ACHN (cell line): ENCODE results near the gene YKT6.
"Not testable (repeated sequence)": the region's sequence is repeated elsewhere in the genome, so short reads cannot be mapped to it uniquely, and the experiment has no call there.

Source experiments
- DNase-seq: peaks from one replicate; pipeline ENCODE4 v3.0.0-alpha.2; 2015
- in situ Hi-C: cut with HindIII; loops from 2 replicates; pipeline ENCODE4 v1.10.0; 2017; ENCODE audit warnings: low sequenced_read_pairs, low pct_ligation_motif_present, low pct_unique_long_range_greater_than_20kb

YKT6 gene

DNA sequence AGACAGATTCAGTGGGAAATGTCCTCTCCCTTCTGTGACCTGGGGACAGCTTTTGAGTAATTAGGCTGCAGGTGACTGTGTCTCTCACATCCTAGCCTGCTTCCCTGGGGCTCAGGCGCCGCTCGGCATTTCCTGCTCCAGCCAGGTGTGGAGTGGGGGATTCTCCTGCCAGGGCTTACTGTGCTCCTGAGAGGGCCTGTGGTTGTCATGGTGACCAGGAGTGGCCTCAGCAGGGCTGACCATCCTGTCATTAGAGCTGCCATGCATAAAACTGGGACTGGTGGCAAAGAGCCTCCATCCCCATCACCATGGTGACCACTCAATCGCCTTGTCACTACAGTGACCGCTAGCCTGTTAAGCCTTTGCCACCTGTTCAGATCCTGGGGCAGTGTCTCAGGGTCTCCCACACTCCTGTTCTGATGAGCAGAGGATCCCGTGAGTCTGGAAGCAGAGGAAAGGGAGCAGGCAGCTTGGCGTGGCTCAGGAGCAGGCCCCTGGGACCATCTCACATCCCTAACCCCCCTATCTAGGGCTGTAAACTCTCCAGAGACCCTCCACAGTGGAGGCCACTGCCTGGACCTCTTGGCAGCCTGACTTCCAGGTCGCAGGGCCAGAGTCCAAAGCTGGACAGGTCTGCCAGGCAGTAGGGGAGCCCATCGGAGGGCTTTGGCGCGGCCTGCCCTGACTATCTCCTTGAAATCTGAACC is 11.3 kb upstream of the YKT6 start, which contains the start of gene GCK:
TSS of gene GCK (minus strand) at position 154 of the 707 bp plus-strand sequence. CDS start 486 bp downstream, outside the sequence.
- in situ Hi-C loops = no loop called here
- DNase-seq = no peak

DNA sequence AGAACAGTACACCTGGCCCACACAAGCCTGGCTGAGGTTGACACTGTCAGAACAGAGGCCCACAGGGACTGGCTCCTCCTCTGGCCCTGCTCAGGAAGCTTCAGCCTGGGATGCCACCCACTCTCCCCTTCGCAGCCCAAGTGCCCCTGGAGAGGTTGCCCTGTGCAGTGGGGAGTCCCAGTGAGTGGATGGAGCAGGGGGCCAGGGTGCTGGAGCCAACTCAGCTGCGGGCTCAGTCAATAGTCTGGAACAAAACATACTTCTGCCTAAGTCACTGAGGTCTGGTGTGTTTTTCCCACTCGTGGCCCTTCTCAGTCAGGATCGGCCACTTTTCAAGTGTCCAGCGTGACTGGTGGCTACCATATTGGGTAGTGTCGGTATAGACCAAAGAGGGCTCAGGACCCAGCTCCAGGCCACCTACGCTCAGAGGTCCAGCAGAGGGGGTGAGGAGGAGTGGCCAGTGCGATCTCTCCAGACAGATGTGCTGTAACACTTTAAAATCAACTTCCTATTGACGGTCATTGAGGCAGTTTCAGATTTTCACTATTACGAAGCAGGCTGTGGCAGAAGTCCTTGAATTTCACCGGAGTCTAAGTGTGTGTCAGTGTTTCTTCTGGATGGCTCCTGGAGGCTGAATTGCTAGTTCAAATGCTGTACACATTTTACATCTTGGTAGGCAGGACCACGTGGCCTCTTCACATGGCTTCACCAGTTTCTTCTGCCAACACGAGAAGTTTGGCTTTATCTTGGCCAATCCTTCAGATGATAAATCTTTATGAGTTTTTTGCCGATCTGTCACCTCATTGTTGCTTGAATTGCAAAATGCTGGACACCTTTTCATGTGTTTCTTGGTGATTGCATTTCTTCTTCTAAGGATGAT is 10.5 kb upstream of the YKT6 start:
- no peak for DNase-seq
- in situ Hi-C loops = no loop called here

DNA sequence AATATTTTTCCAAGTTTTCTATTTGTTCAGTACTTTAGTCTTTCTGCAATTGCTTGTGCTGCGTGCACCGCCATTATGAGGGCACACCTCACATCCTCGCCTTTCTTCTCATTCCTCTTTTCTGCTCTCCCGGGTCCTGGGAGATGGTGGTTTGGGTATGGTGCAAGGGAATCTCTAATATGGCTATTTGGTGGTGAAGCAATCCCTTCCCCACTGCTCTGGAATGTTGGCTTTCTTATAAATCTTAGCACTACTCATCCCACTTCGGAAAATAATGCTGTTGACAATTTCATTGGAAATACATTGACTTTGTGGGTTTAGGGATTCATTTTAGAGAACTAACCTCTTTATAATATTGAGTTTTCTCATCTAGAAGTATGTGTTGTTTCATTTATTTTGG is 9.6 kb upstream of the YKT6 start:
- in situ Hi-C loops = no loop called here
- no peak for DNase-seq

DNA sequence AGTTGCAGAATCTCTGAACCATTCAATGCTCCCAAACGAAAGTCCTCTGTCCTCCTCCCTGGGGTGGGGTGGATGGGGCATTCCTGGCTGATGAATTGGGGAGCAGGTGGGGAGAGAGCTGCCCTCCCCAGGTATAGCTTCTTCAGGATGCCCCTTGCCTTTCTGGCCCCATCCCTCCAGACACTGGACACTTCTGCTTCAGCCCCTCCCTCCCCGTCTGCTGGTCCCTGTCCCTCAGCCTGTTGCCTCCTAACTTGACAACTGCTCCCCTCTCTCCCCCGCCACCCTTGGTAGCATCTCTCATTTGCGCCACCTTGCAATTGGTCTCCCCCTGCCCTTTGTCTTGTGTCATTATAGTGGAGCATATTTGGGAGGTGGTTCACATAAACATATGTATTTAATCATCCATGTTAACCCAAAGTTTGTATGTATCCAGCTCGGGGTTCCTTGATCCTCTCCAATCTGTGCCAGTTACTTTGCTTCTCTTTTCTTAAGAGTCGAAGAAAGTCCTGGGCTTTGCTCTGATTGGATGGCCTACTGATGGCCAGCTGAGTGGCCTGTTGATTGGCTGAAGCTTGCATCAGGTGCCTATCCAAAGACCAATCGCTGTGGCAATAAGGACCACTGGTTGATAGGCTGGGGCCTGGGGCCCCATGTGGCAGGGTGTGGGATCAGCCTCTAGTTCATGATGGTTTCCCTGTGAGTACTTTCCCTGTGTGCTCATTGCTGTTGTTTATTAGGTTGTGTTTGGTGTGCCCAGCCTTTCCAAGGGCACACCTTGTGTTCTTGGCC is 7.6 kb upstream of the YKT6 start:
- in situ Hi-C loops = no loop called here

DNA sequence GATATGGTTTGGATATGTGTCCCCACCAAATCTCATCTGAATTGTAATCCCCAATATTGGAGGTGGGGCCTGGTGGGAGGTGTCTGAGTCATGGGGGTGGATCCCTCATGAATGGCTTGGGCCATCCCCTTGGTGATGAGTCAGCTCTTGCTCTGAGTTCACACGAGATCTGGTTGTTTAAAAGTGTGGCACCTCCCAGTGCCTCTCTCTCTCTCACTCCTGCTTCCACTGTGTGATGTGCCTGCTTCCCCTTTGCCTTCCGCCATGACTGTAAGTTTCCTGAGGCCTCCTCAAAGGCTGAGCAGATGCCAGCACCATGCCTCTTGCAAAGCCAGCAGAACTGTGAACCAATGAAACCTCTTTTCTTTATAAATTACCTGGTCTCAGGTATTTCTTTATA is 6.7 kb upstream of the YKT6 start:
- in situ Hi-C loops = no loop called here
- no peak for DNase-seq

More for the DNA sequence above, 7.6 kb upstream of the YKT6 start:
- no peak for DNase-seq

DNA sequence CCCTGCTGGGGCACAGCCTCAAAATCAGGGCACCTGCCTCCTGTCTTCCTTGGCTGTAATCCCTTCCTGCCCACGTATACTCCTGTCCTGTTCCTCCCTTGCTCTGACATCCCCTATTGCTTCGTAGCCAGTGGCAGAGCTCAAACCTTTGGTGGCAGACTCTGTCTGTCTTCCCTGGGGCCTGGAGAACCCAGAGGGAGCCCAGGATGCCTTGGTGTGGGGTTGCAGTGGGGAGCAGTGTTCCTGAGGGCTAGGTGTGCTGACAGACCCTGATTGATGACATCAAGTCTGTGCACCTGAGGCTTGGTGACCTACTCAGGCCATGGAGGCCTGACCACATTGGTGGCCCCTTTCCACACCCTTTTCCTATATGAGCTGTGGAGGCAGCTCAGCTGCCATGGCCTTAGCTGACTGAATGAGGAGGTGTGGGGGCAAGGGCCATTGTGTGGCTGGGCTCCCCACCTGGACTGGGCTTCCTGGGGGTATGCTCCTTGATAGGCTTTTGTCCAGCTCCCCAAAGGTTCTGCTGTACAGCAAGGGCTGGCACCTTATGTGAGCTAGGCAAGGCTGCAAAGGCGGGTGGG is 6.1 kb upstream of the YKT6 start:
- DNase-seq = no peak
- in situ Hi-C loops = no loop called here

DNA sequence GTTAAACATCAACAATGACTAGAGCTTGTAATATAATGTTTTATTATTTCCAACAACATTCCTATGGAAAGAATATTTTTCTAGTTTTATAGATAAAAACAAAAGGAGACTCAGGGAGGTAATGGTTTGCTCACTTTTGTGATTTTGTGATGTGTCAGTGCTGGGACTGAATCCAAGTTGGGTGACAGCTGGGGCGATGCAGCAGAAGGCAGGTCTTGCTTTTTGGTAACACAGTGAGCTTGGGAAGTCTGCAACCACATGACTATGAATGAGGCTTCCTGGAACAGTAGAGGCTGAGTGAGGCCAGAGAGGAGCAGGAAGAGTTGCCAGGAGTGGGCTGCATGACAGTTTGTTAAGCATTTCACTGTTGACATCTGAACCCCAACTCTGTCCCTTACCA is 4.9 kb upstream of the YKT6 start:
- in situ Hi-C loops = no loop called here
- no peak for DNase-seq

DNA sequence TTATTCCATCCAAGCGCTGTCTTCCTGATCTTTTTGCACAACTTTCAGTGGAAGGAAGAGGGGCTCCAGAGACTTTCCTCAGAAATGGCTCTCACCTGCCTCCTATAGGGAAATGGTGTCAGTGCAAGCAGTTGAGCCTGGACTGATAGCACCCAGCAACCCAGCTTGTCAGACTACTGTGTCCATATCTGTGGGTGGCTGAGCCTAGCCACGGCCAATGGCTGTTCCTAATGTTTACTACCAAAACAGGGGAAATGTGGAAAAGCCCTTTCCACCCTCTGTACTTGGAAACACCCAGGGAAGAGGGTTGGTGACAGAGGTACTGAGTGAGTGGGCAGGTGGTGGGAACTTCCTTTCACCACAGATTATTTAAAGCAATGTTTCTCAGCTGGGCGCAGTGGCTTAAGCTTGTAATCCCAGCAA is 4.3 kb upstream of the YKT6 start:
- in situ Hi-C loops = no loop called here
- peak; percentile 77 for DNase-seq

DNA sequence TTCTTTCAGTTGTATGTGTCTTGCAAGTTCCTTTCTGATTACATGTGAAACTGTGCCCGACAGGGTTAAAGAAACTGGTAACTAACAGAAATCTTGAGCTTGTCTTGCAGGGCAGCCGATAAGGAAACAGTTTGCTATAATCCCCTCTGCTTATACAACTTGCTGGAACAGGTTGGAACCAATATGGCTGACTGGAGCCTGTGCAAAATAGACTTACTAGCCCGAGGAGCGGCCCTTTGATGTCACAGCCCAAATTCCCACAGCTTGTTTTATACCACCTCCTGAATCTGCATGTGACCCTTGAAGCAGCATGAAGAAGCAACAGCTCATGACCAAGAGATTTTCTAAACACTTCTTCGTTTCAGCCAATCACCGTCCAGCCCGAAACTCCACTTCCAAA is 3.3 kb upstream of the YKT6 start:
- in situ Hi-C loops = no loop called here
- DNase-seq = no peak

DNA sequence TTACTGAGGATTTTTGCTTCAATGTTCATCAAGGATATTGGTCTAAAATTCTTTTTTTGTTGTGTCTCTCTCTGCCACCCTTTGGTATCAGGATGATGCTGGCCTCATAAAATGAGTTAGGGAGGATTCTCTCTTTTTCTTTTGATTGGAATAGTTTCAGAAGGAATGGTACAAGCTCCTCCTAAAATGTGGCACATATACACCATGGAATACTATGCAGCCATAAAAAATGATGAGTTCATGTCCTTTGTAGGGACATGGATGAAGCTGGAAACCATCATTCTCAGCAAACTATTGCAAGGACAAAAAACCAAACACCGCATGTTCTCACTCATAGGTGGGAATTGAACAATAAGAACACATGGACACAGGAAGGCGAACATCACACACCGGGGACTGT is 615 bp upstream of the YKT6 start:
- in situ Hi-C loops = loop anchor here (25.0 kb wide), 1 partner anchor 113 kb away; the partner anchor contains the start of gene POLM
- not testable (repeated sequence) for DNase-seq

DNA sequence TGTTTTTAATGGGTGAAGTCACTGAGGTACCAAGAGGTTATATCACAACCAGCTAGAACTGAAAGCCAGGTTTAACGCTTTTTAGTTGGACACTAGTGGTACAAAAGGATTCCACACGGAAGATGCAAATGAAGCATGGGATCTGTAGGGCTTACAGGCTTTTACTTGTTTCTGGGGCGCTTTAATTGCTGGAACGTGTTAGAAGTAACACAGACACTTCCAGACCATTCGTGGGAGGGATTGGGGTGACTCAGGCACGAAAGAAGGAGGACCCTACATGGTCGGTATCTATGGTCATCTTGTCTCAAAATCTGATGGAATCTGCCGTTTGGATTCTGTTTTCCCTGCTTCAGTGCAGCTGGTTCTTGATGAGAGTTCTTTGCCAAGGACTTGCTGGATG is 1.0 kb downstream of the YKT6 start:
- peak; percentile 38 for DNase-seq
- in situ Hi-C loops = loop anchor here (25.0 kb wide), 1 partner anchor 115 kb away; the partner anchor contains the start of gene POLM

DNA sequence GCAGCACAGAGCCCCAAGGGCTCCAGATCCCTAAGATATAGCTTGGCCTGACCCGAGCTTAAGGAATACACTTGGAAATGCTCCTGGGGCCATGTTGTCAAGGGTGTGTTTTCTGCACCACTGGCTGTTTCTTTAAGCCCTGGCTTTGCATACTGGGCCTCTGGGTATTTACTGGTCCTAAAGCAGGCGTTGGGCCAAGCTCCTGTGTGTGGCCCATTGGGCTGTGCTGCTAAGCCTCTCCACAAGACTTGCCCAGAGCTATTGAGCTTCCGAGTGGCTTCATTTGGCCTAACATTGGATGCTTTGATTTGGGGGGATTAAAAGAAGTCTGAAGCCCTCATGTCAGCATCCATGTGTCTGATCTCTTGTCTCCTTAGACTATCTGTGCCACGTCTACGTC is 5.2 kb downstream of the YKT6 start:
- in situ Hi-C loops = loop anchor here (25.0 kb wide), 1 partner anchor 119 kb away; the partner anchor contains the start of gene POLM
- no peak for DNase-seq

DNA sequence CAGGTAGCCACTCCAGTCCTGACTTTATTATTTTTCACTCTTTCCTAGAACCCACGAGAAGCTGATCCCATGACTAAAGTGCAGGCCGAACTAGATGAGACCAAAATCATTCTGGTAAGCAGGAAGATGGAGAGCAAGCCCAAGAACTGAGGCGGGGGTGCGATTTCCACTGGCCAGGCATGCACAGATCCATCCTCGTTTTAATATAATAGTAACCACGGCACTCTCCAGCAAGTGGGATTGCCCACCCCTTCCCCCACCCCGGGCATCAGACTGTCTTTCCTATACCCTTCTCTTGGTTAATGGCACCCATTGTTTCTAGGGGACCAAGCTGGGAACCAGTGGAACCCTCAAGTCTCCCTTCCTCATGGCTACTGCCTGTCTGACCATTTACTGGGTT is 7.3 kb downstream of the YKT6 start:
- no peak for DNase-seq
- in situ Hi-C loops = loop anchor here (25.0 kb wide), 1 partner anchor 121 kb away; the partner anchor contains the start of gene POLM

DNA sequence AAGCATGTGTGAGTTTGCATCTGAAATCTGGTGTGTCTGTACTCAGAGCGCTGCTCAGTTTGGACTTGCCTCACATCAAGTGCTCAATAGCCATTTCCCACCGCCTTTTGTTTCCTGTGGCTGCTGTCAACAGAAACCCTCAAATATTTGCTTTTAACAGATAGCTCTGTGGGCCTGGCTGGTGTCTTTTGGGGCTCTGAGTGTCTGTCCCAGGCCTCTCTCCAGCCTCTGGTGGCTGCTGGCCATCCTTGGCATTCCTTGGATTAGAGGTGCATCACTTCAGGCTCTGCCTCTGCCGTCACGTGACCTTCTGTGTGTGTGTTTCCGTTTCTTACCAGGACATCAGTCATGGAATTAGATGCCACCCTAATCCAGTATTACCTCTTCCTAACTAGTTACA is 9.3 kb downstream of the YKT6 start:
- DNase-seq = no peak
- in situ Hi-C loops = loop anchor here (25.0 kb wide), 1 partner anchor 123 kb away; the partner anchor contains the start of gene POLM

DNA sequence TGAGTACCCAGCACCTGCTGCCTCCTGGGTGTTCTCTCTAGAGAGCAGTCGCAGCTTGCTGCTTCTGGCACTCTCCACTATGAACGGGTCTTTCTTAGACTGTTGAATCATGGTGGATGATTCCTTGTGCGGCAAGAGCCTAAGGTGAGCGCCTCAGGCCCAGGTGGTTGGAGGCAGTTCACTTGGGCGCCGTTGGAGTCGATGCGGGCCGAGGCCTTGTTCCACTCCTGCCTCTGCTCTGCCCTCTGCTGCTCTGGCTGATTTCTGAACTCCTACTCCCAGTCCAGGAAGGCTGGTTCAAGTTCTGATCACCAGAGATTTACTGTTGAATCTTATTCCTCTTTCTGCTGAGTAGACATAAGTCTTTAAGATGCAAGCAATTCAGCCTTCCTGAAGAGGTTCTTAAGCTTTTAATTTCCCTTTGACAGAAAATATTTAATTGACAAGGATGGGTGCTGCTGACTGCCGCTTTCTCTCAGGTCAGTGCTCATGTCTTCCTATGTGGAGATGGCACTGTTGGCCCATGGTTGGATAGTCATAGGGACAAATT is 10.4 kb downstream of the YKT6 start:
- no peak for DNase-seq
- in situ Hi-C loops = loop anchor here (25.0 kb wide), 1 partner anchor 124 kb away; the partner anchor contains the start of gene POLM

DNA sequence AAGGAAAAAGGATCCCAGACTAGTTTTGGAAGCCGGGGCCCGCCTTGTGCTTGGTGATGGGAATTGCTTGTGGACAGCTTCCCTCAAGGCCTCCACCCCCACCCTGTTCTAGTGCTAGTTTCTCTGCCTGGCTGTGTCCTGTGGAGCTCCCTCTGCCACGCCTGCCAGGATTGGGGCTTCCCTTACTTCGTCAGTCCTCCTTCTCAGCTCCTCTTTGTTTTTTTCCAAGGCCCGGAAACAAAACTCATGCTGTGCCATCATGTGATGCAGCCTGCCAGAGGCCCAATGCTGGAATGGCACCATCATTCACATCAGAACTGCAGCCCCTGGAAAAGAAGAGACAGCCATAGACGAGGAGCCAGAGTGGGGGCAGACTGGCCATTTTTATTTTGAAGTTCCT is 11.2 kb downstream of the YKT6 start:
- in situ Hi-C loops = loop anchor here (25.0 kb wide), 1 partner anchor 125 kb away; the partner anchor contains the start of gene POLM
- DNase-seq = no peak

DNA sequence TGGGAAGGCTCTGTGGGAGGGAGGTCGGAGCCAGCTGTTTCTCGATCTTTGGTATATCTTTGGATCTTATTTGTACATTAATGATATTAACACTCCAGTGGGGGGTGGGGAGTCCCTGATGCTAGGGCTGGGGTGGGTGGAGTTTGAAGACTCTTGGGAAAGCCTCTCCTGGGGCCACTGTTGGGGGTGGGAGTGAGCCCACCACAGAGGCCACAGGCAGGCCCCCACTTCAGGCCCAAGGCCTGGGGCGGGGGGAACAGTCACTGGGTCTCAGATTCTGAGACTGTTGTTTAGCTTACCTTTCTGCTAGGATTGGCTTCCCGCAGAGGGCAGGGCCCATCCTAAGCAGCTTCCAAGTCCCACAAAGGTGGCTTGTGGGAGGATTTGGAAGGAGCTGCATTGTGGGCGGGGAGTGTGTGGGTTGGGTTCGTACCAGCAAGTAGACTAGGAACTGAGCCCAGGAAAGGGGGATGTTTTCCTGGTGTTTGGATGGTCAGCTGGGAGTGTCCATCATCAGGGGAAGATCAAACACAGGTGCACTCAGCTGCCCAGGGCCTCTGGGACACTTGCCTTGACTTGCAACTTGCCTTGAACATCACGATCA is 11.9 kb downstream of the YKT6 start:
- no peak for DNase-seq
- in situ Hi-C loops = loop anchor here (25.0 kb wide), 1 partner anchor 125 kb away; the partner anchor contains the start of gene POLM
